Upper lobe of left lung (tissue), 4 donors: ENCODE measurements around the gene MEPCE.

Experiments used
- EP300 ChIP-seq, 4 donors: sonication (generic); formaldehyde crosslinking; IDR thresholded peaks; one replicate each; pipeline ENCODE4 v1.5.1; 2017; ENCODE audit warnings: antibody characterized with exemption in 4 of 4, control low read depth in 2 of 4
- POLR2AphosphoS5 ChIP-seq, 2 donors: sonication (generic); formaldehyde crosslinking; IDR thresholded peaks; one replicate each; pipeline ENCODE4 v1.5.1; 2017; ENCODE audit warnings: antibody characterized with exemption in 2 of 2
- TF ChIP-seq, protein P1 (sequence below), 6 experiments: fragments of 450-650 bp in 4 of 6; fragments of 200-600 bp in 2 of 6; sonication (generic) in 2 of 6; IDR thresholded peaks; one replicate each; pipeline ENCODE4 v1.5.1; 2016 to 2019; ENCODE audit warnings: antibody characterized with exemption in 6 of 6

DNA sequence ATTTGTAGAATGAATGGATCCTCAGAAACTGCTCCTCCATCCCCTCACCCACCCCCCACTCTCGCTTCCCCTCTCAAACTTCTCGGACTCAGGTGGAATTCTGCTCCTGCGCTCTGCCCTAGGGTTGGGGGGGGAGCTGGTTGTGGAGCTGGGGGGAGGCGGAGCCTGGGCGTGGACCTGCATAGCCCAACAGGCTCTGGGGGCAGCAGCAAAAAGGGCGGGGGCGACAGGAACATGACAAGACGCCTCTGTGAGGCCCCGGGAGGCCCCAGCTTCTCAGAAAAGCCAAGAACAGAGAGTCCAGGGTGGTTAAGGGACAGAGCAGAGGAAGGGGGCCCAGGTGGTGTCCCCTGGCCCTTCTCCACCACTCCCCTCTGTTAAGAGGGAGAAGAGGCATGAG, 45.9 kb downstream of the MEPCE start:
- TF ChIP-seq, protein P1, sequence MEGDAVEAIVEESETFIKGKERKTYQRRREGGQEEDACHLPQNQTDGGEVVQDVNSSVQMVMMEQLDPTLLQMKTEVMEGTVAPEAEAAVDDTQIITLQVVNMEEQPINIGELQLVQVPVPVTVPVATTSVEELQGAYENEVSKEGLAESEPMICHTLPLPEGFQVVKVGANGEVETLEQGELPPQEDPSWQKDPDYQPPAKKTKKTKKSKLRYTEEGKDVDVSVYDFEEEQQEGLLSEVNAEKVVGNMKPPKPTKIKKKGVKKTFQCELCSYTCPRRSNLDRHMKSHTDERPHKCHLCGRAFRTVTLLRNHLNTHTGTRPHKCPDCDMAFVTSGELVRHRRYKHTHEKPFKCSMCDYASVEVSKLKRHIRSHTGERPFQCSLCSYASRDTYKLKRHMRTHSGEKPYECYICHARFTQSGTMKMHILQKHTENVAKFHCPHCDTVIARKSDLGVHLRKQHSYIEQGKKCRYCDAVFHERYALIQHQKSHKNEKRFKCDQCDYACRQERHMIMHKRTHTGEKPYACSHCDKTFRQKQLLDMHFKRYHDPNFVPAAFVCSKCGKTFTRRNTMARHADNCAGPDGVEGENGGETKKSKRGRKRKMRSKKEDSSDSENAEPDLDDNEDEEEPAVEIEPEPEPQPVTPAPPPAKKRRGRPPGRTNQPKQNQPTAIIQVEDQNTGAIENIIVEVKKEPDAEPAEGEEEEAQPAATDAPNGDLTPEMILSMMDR (IDR thresholded peaks at IDR 0.05), result no peak
- TF ChIP-seq EP300 (IDR thresholded peaks at IDR 0.05), result no peak
- no peak for TF ChIP-seq POLR2AphosphoS5 (IDR thresholded peaks at IDR 0.05)
